ENCODE data around the gene TPBGL.

DNA sequence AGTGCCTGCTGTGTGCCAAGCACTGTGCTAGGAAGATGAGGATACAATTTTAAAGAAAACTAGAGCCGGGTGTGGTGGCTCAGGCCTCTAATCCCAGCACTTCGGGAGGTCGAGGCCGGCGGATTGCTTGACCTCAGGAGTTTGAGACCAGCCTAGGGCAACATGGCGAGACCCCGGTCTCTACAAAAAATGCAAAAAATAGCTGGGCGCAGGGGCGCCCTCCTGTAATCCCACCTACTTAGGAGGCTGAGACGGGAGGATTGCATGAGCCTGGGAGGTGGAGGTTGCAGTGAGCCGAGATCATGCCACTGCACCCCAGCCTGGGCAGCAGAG is 8.3 kb downstream of the TPBGL start:
- TF ChIP-seq, protein P1, sequence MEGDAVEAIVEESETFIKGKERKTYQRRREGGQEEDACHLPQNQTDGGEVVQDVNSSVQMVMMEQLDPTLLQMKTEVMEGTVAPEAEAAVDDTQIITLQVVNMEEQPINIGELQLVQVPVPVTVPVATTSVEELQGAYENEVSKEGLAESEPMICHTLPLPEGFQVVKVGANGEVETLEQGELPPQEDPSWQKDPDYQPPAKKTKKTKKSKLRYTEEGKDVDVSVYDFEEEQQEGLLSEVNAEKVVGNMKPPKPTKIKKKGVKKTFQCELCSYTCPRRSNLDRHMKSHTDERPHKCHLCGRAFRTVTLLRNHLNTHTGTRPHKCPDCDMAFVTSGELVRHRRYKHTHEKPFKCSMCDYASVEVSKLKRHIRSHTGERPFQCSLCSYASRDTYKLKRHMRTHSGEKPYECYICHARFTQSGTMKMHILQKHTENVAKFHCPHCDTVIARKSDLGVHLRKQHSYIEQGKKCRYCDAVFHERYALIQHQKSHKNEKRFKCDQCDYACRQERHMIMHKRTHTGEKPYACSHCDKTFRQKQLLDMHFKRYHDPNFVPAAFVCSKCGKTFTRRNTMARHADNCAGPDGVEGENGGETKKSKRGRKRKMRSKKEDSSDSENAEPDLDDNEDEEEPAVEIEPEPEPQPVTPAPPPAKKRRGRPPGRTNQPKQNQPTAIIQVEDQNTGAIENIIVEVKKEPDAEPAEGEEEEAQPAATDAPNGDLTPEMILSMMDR (IDR thresholded peaks at IDR 0.05), result no peak
- TF ChIP-seq EP300 (IDR thresholded peaks at IDR 0.05) (no peak), POLR2A (IDR thresholded peaks at IDR 0.05; ENCODE audit: low read depth) (no peak), POLR2AphosphoS5 (IDR thresholded peaks at IDR 0.05) (no peak)
